HepG2 (cell line): ENCODE measurements around the gene C6orf136. TPM values are rescaled to one million over a fixed set of nuclear protein-coding genes. Genes with fewer than 3 reads are reported as not detected.

Experiments used
- CCDC6 ChIP-seq: sonication (generic); formaldehyde crosslinking; IDR thresholded peaks from 2 replicates; pipeline ENCODE4 v1.8.1; 2022; ENCODE audit warnings: mild to moderate bottlenecking, missing genetic modification reagents, moderate library complexity
- FOXA3 ChIP-seq: IDR thresholded peaks from 2 replicates; pipeline ENCODE4 v1.6.1; 2016; ENCODE audit warnings: missing genetic modification reagents, missing compliant biosample characterization
- FOXC1 ChIP-seq: sonication (generic); formaldehyde crosslinking; IDR thresholded peaks from 2 replicates; pipeline ENCODE4 v1.8.0; 2022; ENCODE audit warnings: mild to moderate bottlenecking, missing genetic modification reagents, borderline replicate concordance
- FOXP1 ChIP-seq, 2 experiments: fragments of 450-650 bp in 1 of 2; IDR thresholded peaks; 2 replicates each; pipeline ENCODE4 v1.6.1; 2017 to 2018; ENCODE audit warnings: antibody characterized with exemption in 1 of 2
- HBP1 ChIP-seq: IDR thresholded peaks from 2 replicates; pipeline ENCODE4 v1.6.1; 2016; ENCODE audit warnings: low read depth, control low read depth
- KDM1A ChIP-seq: IDR thresholded peaks from 2 replicates; pipeline ENCODE4 v1.6.1; 2016; ENCODE audit warnings: missing compliant biosample characterization
- MIER3 ChIP-seq: IDR thresholded peaks from 2 replicates; pipeline ENCODE4 v1.6.1; 2016; ENCODE audit warnings: missing compliant biosample characterization, borderline replicate concordance
- RARA ChIP-seq: IDR thresholded peaks from 2 replicates; pipeline ENCODE4 v1.6.1; 2016; ENCODE audit warnings: missing genetic modification reagents, missing compliant biosample characterization
- REL ChIP-seq: sonication (generic); formaldehyde crosslinking; conservative IDR thresholded peaks from 2 replicates; pipeline ENCODE4 v1.8.0; 2022; ENCODE audit warnings: mild to moderate bottlenecking, missing genetic modification reagents, moderate library complexity
- STAG1 ChIP-seq: sonication (generic); formaldehyde crosslinking; IDR thresholded peaks from 2 replicates; pipeline ENCODE4 v1.4.0; 2020; ENCODE audit warnings: missing genetic modification reagents
- TCF12 ChIP-seq, 2 experiments: fragments of 450-650 bp in 1 of 2; sonication (generic) in 1 of 2; formaldehyde crosslinking in 1 of 2; IDR thresholded peaks; 2 replicates each; pipeline versions ENCODE4 v1.6.1 to v1.8.0; 2017 to 2022; ENCODE audit warnings: antibody characterized with exemption in 1 of 2, mild to moderate bottlenecking in 1 of 2, missing genetic modification reagents in 1 of 2, moderate library complexity in 1 of 2
- TFDP2 ChIP-seq: sonication (generic); formaldehyde crosslinking; IDR thresholded peaks from 2 replicates; pipeline ENCODE4 v1.4.0; 2020; ENCODE audit warnings: missing genetic modification reagents
- THRA ChIP-seq: sonication (generic); formaldehyde crosslinking; IDR thresholded peaks from 2 replicates; pipeline ENCODE4 v1.4.0; 2020; ENCODE audit warnings: missing genetic modification reagents, borderline replicate concordance
- ZNF232 ChIP-seq: sonication (generic); formaldehyde crosslinking; IDR thresholded peaks from 2 replicates; pipeline ENCODE4 v1.4.0; 2020; ENCODE audit warnings: missing genetic modification reagents, borderline replicate concordance
- ZNF253 ChIP-seq: sonication (generic); formaldehyde crosslinking; IDR thresholded peaks from 2 replicates; pipeline ENCODE4 v1.8.0; 2022; ENCODE audit warnings: mild to moderate bottlenecking, missing genetic modification reagents, borderline replicate concordance
- ZNF274 ChIP-seq: sonication (generic); formaldehyde crosslinking; IDR thresholded peaks from 2 replicates; pipeline ENCODE4 v1.5.1; 2020; ENCODE audit warnings: mild to moderate bottlenecking, missing genetic modification reagents
- ZNF3 ChIP-seq: IDR thresholded peaks from 2 replicates; pipeline ENCODE4 v1.7.0; 2017; ENCODE audit warnings: inconsistent platforms
- ZNF326 ChIP-seq: sonication (generic); formaldehyde crosslinking; IDR thresholded peaks from 2 replicates; pipeline ENCODE4 v1.4.0; 2020; ENCODE audit warnings: missing genetic modification reagents, borderline replicate concordance
- ZNF484 ChIP-seq: sonication (generic); formaldehyde crosslinking; IDR thresholded peaks from 2 replicates; pipeline ENCODE4 v1.5.1; 2020; ENCODE audit warnings: mild to moderate bottlenecking, low read depth, missing genetic modification reagents, borderline replicate concordance
- ZNF572 ChIP-seq: sonication (generic); formaldehyde crosslinking; IDR thresholded peaks from 2 replicates; pipeline ENCODE4 v1.5.1; 2020; ENCODE audit warnings: mild to moderate bottlenecking, missing genetic modification reagents
- ZNF574 ChIP-seq: sonication (generic); formaldehyde crosslinking; IDR thresholded peaks from 2 replicates; pipeline ENCODE4 v1.4.0; 2020; ENCODE audit warnings: missing genetic modification reagents
- ZNF652 ChIP-seq: IDR thresholded peaks from 2 replicates; pipeline ENCODE4 v1.6.1; 2016; ENCODE audit warnings: low read depth, borderline replicate concordance
- ZNF841 ChIP-seq: sonication (generic); formaldehyde crosslinking; IDR thresholded peaks from 2 replicates; pipeline ENCODE4 v1.8.1; 2023; ENCODE audit warnings: missing genetic modification reagents, borderline replicate concordance
- polyA plus RNA-seq, 8 experiments: library from polyadenylated mRNA; depleted of rRNA in 3 of 8; stranded (reverse) in 7 of 8; unstranded in 1 of 8; fragments of >200 nt; fragmentation: Illumina TruSeq in 4 of 8; extraction: Trizol in 4 of 8; gene quantifications; 2 replicates each; pipeline versions ENCODE4 v1.2.1 to v1.2.3, GENCODE V29; 2011 to 2016; ENCODE audit warnings: low read depth in 4 of 8, missing spikeins in 1 of 8, mixed read lengths in 1 of 8; ENCODE audit not compliant: insufficient read depth in 1 of 8
- total RNA-seq, 5 experiments: library from RNA; depleted of rRNA; stranded (reverse); fragments of >200 nt; fragmentation: Illumina TruSeq; extraction: Trizol; gene quantifications; 2 replicates each; pipeline ENCODE4 v1.2.3, GENCODE V29; 2016; ENCODE audit warnings: low read depth in 1 of 5

C6orf136 gene
- total and polyA plus RNA-seq, 2 of the 13 experiments (the other 11 are each of a cell fraction or from before 2014, with no cell fraction given): 12.0 to 26.2 TPM

- peak; percentile 99 for TF ChIP-seq STAG1 (CRISPR knock-in tag)
- peak; percentile 56 for TF ChIP-seq TFDP2 (CRISPR knock-in tag)
- peak; percentile 74; the same call in 1 of the 2 replicates for TF ChIP-seq KDM1A (CRISPR knock-in tag)
- TF ChIP-seq ZNF232: no peak
- TF ChIP-seq HBP1 (CRISPR knock-in tag): peak; percentile 88
- TF ChIP-seq REL (CRISPR knock-in tag): no peak
- no peak for TF ChIP-seq ZNF253 (CRISPR knock-in tag)
- peak; percentile 67; the same call in 1 of the 2 replicates for TF ChIP-seq THRA (CRISPR knock-in tag)
- TF ChIP-seq FOXA3 (CRISPR knock-in tag): peak; percentile 45; the same call in 1 of the 2 replicates
- TF ChIP-seq ZNF3 (CRISPR knock-in tag): 0 out of 2 replicates have a peak, but pooled peaks have one; percentile 17
- TF ChIP-seq ZNF841: no peak
- 0 out of 2 replicates have a peak, but pooled peaks have one; percentile 47 for TF ChIP-seq MIER3
- 0 out of 2 replicates have a peak, but pooled peaks have one; percentile 27 for TF ChIP-seq FOXC1
- TF ChIP-seq ZNF574: peak; percentile 94
- TF ChIP-seq ZNF484 (CRISPR knock-in tag): peak; percentile 63; the same call in 1 of the 2 replicates
- TF ChIP-seq ZNF652 (CRISPR knock-in tag): no peak
- no peak for TF ChIP-seq TCF12 (IDR thresholded peaks at IDR 0.05)
- no peak for TF ChIP-seq TCF12 (CRISPR knock-in tag; IDR thresholded peaks at IDR 0.05)
- TF ChIP-seq ZNF572: 0 out of 2 replicates have a peak, but pooled peaks have one; percentile 93
- peak; percentile 31; the same call in 1 of the 2 replicates for TF ChIP-seq RARA (CRISPR knock-in tag)
- TF ChIP-seq FOXP1 (IDR thresholded peaks at IDR 0.05): no peak
- no peak for TF ChIP-seq FOXP1 (CRISPR knock-in tag; IDR thresholded peaks at IDR 0.05)
- TF ChIP-seq CCDC6: peak; percentile 90
- TF ChIP-seq ZNF274 (CRISPR knock-in tag): 0 out of 2 replicates have a peak, but pooled peaks have one; percentile 34
- TF ChIP-seq ZNF326 (CRISPR knock-in tag): no peak
Measured at GRCh38 chr6:30678964-30679726, 32.2 kb downstream of the C6orf136 start (continued).
